GM19452 (cell line): ENCODE results near the gene ELP5.

ENCODE experiments used
- ATAC-seq: cut with Tn5 transposase; IDR thresholded peaks from one replicate; pipeline ENCODE4 v1.9.1; 2021; ENCODE audit not compliant: unreplicated experiment

The ELP5 gene, protein sequence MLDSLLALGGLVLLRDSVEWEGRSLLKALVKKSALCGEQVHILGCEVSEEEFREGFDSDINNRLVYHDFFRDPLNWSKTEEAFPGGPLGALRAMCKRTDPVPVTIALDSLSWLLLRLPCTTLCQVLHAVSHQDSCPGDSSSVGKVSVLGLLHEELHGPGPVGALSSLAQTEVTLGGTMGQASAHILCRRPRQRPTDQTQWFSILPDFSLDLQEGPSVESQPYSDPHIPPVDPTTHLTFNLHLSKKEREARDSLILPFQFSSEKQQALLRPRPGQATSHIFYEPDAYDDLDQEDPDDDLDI

DNA sequence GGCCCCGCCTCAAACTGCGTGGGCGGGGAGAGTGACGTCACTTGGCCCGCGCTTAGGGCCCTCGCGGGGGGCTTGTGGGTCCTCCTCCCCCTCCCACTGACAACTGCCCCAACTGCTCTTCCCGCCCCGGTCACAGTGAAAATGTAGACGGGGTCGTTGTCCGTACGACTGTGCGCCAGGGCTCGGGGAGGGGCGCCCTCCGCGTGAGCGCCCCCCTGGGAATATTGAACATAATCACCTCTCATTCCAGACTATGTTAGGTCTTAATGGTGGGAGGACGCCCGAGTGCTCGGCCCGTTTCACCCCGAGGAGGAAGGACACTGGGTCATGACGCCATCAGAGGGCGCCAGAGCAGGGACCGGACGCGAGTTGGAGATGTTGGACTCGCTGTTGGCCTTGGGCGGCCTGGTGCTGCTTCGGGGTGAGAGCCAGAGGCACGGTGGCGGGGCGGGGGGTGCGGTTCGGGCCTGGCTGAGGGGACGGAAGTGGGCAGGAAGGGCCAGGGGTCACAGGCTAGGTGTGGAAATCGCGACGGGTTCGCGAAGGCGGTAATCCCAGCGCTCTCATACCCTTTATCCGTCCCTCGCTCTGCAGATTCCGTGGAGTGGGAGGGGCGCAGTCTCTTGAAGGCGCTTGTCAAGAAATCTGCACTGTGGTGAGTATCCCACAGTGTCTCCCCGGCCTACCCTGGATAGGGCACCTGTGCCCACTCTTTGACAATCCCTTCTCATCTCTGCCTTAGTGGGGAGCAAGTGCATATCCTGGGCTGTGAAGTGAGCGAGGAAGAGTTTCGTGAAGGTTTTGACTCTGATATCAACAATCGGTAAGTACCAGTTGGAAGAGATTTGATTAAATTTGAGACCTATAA is at the start of gene ELP5:
TSS of gene ELP5 (plus strand) at position 40 of the 868 bp plus-strand sequence. CDS start at position 376, 336 bp downstream.
- peak; percentile 44 for ATAC-seq

DNA sequence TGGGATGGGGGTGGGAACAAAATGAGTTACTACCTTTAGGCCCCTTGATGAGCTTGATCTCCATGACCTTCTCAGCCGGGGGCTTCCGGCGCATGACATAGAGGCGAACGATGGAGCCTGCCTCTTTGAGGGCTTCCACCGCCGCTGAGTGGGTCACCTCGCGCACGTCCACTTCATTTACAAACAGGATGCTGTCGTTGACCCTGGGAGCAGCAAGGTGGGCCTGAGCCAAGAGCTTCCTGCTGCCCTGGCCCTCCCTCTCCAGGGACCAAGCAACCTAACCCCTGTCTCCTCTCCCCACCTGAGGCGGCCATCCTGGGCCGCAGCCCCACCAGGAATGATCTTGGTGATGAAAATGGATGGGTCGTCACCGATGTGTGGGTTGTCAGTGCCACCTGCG is 48.6 kb upstream of the ELP5 start:
- no peak for ATAC-seq

DNA sequence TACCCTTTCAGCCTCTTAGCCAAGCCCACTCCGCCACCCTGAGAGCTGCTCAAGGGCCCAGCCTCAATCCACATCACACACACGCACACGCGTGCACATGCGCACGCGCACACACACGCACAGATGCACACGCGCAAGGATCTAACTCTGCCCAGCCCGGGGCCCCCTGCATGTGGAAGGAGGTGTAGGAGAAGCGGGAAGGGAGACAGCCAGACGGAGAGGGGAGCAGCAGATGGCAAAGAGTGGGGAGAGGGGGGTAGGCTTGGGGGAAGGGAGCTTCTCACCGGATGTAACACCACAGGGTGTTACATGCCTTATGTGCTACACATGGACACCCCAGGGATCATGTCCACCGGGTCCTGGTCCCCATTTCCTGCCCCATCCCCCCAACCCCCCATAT is 47.7 kb upstream of the ELP5 start:
- ATAC-seq = no peak

DNA sequence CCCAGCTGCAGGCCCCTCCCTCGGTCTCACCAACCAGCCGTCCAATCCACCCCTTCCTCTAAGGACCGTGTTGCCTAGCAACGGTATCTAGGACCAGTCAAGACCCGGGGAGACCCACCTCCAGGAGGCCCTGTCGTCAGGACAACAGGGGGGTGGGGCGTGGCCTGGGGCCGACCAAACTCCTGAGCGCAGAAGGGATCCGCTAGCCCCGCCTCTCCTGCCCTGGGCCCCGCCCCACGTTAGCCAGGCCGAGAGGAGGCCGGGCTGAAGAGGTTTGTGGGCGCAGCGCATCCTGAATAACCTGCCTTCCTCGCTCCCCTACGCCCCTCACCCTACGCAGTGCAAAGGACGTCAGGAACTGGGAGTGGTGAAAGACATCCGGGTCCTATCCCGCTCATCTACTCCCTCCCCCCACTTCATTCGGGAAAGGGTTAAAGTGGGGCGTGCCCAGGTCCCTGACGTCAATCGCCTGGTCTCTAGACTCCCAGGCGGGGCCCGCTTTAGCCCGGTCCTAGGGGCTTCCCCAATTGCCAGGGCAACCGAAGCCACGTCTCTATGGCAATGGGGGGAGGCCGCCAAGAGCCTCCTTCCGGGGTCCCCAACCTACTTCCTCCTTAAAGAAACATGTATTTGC is 47.1 kb upstream of the ELP5 start:
- ATAC-seq = peak; percentile 80

DNA sequence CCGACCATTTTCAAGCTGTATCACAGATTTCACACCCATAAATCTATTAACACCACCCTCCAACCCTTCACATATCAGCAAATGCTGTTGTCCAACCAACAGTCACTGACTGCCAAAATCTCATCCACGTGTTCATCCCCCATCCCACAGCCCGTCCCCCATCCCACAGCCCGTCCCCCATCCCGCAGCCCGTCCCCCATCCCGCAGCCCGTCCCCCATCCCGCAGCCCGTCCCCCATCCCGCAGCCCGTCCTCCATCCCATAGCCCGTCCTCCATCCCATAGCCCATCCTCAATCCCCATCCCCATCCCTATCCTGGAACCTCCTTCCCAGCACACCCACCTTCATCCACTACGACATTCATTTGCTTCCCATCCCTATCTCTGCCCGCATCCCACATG is 46.5 kb upstream of the ELP5 start:
- ATAC-seq = no peak

DNA sequence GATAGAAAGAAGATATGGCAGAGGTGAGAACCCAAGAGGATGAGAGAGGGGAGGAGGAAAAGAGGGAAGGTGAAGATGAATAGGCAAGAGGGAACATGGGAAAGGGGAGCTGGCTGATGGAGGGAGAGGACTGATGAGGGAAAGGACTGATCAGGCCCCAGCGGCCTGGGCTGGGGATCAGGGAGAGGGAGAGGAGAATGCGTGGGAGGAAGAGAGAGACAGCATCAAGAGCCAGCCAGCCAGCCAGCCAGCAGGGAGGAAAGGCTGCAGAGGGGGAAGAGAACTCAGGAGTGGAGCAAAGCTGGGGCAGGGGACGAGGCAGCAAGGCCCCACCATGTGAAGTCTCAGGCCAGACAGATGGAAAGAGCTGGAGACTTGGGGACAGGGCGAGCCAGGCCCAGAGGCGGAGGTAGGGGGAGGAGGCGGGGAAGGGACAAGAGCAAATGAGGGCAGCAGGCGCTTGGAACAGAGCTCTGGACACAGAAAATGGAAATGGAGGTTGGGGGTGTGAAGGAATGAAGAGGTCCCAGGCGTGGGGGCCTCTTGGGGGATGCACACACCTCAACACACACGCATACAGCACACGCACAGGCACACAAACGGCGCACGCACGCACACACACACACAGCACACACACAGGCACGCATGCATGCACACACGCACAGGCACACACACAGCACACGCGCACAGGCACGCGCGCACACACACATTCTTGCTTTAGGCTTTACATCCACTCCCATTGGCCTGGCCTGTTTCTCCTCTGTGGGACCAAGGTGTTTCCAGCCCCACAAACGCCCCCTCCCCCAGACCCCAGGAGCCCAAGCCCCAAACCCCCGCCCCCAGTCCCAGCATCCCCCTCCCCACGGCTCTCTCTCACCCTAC is 44.7 kb upstream of the ELP5 start:
- ATAC-seq = no peak

DNA sequence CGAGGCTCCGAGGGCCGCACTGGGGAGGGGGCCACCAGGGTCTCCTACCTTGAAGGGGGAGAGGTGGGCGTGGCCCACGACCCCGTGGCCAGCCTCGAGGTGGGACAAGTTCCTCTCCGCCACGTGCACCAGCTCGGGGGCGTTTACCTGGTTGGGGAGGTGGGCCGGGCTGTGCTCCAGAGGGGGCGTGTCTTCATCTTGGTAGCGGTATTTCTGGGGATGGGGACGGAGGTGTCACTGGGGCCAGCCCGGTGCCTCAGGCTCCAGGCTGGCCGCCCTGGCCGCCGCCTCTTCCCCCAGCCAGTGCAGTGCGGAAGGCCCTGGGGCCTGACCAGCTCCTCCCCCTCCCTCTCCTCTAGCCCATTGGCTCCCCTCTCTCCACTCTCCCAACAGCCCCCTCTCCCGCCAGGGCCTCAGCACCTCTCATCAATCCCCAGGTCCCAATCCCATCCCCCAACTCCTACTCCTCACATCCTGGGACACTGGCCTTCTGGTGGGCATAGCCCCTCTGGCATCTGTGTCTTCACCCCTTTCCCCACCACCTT is 43.9 kb upstream of the ELP5 start:
- no peak for ATAC-seq

DNA sequence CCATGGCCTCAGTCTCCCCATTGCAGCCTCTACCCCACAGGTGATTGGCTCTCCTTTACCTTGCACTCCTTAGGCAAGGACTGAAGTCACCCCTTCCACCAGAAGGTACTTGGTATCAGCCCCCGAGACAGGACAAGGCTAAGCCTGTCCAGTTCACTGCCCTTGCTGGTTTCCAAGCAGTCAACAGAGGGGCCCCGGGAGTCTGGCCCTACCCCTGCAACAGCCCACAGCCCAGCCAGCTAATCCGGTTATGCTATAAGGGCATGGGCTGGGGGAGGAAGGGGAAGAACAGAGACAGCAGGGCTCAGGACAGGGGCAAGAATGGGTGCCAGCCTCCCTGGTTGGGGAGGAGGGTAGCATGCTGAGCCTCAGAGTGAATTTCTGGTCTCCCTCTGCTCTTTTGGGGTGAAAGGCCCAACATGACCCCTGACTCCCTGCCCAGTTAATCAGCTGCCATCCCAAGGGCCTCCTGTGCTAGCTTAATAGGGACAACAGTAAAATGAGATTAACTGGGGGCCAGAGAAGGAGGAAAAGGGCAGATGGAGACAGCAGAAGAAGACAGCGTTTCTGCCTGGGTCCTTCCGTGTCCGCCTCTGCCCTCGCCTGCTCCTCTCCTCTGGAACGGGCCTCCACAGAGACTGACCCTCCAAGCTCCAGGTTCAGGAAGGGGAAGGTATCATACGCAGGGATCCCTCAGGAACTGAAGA is 43.1 kb upstream of the ELP5 start:
- no peak for ATAC-seq

DNA sequence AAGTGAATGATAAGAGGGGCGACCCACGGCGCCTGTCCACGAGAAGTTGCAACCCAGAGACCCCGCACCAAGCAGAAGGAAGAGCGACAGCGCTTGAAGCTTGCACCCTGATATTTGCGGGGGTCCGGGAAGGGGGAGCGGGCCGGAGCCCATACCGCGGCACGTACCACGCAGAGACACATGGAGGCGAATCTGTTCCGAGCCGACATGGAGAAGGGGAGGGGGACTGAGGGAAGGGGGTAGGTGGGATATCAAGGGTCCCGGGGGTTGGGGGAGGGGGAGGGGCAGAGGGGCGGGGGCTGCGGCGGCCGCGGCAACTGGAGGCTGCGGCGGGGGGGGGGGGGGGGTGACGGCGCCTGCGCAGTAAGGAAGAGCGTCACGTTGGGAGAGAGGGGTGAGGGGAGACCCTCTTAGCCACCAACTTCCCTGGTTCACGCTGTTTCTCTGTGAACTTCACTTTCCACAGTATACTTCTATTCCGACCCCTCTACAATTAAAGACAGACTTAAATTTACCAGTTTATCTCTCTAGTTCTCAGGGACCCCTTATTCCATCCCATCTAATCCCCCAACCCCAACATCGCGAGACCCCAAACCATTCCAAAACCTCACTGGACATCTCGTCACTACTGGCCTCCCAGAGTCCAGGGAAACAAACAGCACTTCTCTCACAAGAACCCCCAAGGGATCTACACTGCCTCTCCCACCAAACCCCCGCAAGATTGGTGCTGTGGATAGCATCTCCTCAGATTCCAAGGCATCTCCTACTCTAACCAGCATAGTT is 40.3 kb upstream of the ELP5 start:
- no peak for ATAC-seq

DNA sequence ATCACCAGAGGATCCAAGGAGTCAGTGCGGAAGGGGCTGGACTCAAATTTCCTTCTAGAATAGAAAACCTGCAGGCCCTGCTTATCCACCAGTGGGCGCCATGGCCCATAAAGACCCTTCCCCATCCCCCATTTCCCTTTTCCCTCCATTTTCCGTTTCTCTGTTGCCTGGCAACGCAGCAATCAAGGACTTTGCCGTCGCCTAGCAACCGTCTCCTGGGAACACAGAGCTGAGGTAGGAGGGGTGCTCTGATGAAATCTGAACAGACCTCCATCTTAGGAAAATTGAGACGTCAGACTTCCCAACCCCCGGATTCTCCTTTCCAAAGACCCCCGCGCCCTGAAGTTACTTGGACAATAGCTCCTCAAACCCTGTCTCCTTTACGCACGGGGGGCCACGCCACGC is 38.1 kb upstream of the ELP5 start:
- no peak for ATAC-seq

DNA sequence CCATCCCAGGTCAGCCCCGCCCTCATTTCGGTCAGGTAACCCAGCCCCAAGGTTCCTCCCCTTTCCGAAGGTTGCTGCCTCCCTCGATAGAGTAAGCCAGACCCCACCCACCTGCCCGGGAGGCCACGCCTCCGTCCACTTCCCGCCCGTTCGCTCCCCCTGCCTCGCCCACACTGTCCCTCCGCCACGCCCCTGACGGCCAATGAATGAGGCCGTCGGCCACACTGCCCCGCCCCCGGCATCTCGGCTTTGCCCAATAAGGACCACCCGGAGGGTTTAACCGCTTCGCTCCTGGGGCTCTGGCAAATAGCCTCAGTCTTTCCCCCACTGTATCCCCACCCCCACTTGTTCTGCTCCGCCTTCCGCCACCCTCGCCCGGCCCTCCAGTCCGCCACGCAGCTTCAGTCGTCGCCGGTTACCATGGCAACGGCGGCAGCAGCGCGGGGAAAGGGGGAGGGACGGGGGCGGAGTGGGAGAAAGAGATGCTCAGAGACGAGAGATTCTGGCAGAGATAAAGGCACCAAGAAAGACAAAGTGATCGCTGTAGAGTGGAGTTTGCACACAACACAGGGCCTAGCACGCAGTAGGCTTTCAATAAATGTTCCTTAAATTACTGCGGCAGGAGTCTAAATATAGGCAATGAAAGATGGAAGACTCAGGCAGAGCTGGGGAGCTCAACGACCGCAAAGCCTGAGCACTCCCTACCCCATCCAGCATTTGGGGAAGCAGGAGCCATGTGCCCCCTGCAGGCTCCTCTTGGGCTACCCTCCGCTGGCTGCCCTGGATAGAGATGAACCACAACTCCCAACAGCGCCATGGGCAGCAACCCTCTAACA is 37.5 kb upstream of the ELP5 start:
- ATAC-seq = peak; percentile 73

DNA sequence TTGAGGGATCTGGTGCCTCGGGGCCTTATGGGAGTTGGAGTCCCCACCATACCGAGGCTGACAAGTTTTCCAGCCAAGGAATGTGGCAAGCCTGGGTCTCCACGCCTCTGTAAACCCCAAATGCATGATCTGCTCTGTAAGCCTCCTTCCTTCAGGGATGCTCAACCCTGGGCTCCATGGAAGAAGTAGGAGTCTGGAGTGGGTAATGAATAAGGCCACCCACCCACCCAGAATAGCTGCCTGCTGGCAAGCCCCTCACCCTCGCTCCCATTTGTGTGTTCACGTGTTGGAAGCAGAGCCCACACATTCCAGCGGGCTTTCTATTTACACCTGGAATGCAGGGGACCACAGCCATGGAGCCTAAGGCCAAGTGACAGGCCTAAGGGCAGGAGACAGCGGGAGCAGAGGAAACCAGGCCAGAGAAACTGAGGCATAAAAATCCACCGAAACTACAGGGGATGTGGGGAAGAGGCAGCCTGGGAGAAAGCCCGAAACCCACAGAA is 36.8 kb upstream of the ELP5 start:
- ATAC-seq = no peak

DNA sequence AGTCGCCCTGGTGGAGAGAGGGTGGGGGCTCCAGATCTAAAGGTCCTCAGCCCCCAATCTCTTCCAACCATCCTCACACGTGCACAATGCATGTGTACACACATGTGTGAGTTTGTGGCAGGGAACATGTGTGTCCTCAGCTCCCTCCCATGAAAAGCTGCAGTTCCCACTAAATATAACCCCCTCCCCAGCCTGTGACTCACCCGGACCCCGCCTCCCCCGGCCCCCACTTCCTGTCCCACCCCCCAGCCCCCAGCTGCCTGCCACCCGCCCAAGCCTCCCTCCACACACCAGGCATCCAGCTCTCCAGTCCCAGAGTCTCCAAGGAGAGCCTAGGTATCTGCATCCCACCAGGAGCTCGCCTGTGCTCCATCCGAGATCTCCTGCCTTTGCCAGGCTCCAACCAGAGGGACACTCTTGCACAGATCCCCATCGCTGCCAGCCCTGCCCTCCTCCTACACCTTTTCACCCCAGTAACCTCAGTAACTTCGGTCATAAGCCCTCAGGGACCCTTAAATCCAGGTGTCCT is 36.3 kb upstream of the ELP5 start:
- ATAC-seq = no peak

DNA sequence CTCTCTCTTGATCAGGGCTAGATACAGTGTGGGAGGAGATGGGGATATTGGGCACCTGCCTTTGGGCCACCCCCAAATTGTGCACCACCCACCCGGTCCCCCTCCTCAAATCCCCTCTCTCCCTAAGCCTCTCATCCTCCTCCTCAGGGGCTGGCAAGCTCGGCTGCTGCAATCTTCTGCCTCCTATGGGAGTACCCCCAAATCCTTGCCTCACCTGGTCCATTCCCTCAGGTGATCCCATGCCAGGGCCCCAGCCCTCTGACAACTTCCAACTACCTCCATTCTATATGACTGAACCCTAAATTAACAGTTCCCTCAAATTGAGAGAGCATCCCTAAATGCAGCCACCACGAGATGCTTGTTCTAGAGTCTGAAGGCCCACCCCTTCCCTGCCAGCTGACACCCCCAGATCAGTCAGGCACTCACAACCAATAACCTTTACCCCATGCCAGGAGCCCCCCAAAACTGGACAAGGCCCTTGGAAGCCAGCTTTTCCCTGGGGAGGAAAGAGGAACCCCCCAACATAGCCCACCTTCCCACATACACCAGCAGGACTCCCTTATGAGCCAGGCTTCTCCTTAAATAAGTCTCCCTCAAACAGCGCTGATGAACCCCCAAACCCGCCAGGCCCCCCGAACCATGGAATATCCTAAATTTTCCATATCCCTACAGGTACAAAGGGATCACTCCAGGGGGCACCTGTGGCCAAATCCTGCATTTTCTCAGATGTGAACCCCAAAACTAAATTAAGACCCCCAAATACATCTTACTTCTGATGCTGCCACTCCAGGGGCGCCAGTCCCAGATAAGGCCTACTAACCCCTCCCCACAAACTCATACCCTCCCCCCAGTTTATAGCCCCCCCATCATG is 35.5 kb upstream of the ELP5 start:
- no peak for ATAC-seq

DNA sequence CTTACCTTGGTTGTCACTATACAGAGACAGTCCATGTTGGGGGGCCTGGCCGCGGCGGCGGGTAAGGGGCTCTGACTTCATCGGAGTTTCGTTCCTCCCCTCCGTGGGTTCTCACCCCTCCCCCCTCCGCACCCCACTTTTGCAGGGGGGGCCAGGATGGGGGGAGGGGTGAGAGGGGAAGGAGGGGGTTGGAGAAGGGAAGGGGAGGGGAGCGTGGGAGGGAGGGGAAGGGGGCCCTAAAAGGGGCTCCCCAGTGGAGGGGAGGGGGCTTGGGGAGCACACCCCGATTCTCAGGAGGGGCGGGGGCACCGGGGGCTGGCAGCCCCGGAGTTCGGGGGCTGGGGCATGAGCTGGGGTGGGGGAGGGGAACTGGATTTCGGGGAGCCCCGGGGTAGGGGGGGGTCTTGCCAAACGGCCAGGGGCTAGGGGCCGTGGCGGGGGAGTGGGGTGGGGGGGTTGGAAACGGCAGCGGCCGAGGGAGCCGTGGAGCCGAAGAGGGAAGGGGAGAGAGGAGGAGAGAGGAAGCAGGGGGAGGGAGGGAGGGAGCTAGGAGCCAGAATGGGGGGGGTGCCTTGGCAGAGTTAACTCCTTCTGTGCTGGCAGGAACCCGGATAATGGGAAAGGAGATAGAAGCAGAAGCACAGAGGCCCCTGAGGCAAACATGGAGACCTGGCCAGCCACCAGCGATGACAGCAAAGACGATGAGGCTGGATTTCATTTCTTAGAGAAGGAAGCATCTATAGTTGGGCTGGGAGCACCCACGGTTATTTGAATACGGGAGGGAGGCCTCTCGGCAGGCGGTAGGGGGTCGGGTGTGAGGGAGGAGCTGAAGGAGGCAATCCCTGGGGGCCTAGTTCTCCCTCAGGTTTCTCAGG is 34.7 kb upstream of the ELP5 start:
- ATAC-seq = no peak

DNA sequence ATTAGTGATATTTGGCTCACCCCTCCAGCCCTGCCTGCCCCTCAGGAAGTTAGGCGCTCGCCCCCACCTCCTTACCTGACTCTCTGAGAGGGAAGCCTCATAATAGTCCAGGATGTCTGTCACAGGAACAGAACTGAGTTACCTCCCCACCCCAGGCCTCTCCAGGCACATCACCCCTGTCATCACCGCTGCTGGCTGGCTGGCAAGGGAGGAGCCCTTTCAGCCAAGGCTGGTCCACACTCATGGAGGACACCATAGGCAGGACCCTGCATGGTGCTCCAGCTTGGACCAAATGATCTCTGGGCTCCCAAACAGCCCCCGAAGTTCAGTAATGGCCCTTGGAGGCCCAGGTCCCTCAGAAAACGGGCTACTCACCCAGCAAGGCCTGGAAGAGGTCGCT is 33.8 kb upstream of the ELP5 start:
- ATAC-seq = no peak
